ENCODE data around the gene RAB6B. TPM values are rescaled to one million over a fixed set of nuclear protein-coding genes. Genes with fewer than 3 reads are reported as not detected.

RAB6B gene
- total and polyA plus RNA-seq, 8 donors, result 1.6 to 9.2 (median 3.9) TPM

DNA sequence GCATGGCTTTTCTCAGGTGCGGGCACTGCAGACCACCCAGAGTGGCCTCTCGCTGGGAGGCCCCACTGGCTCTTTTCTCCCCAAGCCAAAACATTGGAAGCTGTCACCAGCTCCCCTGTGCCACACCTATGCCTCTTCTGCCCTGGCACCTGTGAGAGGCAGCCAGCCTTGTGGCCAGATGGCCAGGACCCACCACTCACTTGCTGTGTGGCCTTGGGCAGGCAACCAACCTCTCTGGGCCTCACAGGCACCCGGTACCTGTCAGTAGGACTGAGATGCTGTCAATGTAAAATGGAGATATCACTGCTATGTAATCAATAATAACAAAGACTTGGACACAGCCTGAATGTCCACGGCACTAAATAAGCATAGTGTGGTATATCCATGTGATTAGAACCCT, 53.5 kb downstream of the RAB6B start:
- no peaks in the 10 kb centered on the region for H3K27me3 ChIP-seq
- ATAC-seq (no peak), FAIRE-seq (no peak), DNase-seq (no peak)
- no peaks in the 10 kb centered on the region for H3K4me1 ChIP-seq
- intact Hi-C loops (cut with DNase I), result no loop called here
- H3K27ac ChIP-seq, result no peak overlapping the region
- no peaks in the 10 kb centered on the region for H3K36me3 ChIP-seq
- TF ChIP-seq, protein P1, sequence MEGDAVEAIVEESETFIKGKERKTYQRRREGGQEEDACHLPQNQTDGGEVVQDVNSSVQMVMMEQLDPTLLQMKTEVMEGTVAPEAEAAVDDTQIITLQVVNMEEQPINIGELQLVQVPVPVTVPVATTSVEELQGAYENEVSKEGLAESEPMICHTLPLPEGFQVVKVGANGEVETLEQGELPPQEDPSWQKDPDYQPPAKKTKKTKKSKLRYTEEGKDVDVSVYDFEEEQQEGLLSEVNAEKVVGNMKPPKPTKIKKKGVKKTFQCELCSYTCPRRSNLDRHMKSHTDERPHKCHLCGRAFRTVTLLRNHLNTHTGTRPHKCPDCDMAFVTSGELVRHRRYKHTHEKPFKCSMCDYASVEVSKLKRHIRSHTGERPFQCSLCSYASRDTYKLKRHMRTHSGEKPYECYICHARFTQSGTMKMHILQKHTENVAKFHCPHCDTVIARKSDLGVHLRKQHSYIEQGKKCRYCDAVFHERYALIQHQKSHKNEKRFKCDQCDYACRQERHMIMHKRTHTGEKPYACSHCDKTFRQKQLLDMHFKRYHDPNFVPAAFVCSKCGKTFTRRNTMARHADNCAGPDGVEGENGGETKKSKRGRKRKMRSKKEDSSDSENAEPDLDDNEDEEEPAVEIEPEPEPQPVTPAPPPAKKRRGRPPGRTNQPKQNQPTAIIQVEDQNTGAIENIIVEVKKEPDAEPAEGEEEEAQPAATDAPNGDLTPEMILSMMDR (IDR thresholded peaks at IDR 0.05), result no peak
- H3K9me3 ChIP-seq, result no peaks in the 10 kb centered on the region
- H3K4me3 ChIP-seq, result no peak overlapping the region
- WGBS, 2 donors, result 58 to 63% methylated on average over 4 of the region's 4 CpGs

DNA sequence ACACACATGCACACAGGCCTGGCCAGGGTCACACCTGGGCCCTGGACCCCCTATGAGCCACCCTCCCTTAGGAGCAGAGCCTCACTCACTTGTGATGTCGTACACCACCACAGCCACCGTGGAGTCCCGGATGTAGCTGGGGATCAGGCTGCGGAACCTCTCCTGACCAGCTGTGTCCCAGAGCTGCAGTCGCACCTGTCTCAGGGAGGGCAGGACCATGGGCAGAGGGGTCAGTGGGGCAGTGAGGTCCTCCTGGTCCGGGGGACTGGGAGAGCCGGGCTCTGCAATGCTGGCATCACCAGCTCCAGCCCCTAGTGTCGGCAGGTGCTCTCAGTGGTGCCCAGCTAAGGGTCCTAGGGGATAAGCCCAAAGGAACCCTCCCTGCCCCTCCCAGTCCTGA, 54.5 kb downstream of the RAB6B start:
- no peak for FAIRE-seq
- Histone ChIP-seq H3K4me3 (no peak overlapping the region), H3K27ac (no peak overlapping the region), H3K27me3 (no peaks in the 10 kb centered on the region), H3K9me3 (no peaks in the 10 kb centered on the region), H3K4me1 (no peaks in the 10 kb centered on the region), H3K36me3 (no peaks in the 10 kb centered on the region)
- no peak for DNase-seq
- ATAC-seq, result no peak
- WGBS, 2 donors, result 91 to 93% methylated on average over 8 of the region's 8 CpGs
- TF ChIP-seq, protein P1 (IDR thresholded peaks at IDR 0.05), result no peak
- intact Hi-C loops (cut with DNase I), result no loop called here

DNA sequence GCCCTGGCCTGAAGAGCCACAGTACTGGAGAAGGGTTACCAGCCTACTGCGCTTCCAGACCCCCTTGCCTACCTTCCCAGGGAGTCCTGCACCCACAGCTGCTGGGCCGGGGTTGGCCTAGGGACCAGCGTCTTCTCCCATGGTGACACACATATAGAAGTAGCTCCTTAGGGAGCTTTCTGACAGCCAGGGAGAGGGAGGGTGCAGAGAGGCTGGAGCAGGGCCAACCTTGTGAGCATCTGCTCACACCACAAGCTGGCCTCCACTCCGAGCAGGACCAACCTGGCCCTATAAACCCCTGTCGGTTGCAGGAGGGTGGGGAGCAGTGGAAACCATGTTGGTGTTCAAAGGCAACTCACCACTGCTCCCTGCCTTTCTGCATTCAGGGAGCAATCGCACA, 54.9 kb downstream of the RAB6B start:
- no peak for FAIRE-seq
- ATAC-seq, result no peak
- Histone ChIP-seq H3K4me3 (no peak overlapping the region), H3K9me3 (no peaks in the 10 kb centered on the region), H3K27me3 (no peaks in the 10 kb centered on the region), H3K27ac (no peak overlapping the region), H3K4me1 (no peaks in the 10 kb centered on the region), H3K36me3 (no peaks in the 10 kb centered on the region)
- TF ChIP-seq, protein P1 (IDR thresholded peaks at IDR 0.05), result no peak
- intact Hi-C loops (cut with DNase I), result no loop called here
- no peak for DNase-seq
- WGBS, 2 donors, result 87 to 90% methylated on average over 6 of the region's 6 CpGs

DNA sequence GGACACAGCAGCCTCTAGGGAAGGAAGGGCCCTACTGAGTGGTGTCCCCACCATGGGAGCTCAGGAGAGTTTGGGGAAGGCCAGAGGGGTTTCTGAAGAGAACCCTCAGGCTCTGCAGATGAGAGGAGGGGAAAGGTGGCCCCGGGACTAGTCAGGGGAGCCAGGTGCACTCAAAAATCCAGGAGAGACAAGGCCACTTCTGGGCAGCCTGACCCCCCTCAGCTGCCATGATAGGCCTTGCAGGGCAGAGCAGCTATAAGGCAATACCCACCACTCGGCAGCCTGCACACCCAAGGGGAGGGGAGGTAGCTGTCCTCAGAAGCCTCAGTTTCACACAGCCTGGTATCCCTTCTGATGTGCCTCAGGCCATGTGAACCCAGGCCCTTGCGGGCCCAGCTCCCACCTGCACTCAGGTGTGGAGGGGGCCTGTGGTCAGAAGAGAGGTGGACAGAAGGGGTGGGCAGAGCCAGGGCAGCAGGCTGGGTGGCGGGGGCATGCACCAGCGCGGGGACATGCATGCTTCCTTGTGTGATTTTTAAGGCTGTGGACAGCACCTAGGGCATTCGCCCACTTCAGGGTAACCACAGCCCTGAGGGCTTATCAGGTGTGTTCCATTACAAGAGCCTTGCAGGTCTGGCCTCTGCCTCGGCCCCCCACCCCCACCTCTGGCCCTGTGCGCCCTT, 55.5 kb downstream of the RAB6B start:
- 93 to 94% methylated on average over 9 of the region's 9 CpGs for WGBS, 2 donors
- ATAC-seq, result no peak

More for the DNA sequence above, 55.5 kb downstream of the RAB6B start:
- Histone ChIP-seq H3K4me1 (no peaks in the 10 kb centered on the region), H3K27me3 (no peaks in the 10 kb centered on the region), H3K4me3 (no peak overlapping the region), H3K27ac (no peak overlapping the region), H3K36me3 (no peaks in the 10 kb centered on the region), H3K9me3 (no peaks in the 10 kb centered on the region)
- TF ChIP-seq, protein P1 (IDR thresholded peaks at IDR 0.05), result no peak
- no peak for FAIRE-seq
- no peak for DNase-seq
- intact Hi-C loops (cut with DNase I), result no loop called here
